Ascending aorta (tissue), 2 donors: ENCODE measurements around the gene METTL24. TPM values are rescaled to one million over a fixed set of nuclear protein-coding genes. Genes with fewer than 3 reads are reported as not detected.
"Not testable (repeated sequence)": the region's sequence is repeated elsewhere in the genome, so short reads cannot be mapped to it uniquely, and the experiment has no call there.

Experiments used
- DNase-seq, 2 donors: peaks; one replicate each; pipeline ENCODE4 v3.0.0-alpha.2; 2019; ENCODE audit warnings: low spot score in 2 of 2
- H3K27ac ChIP-seq, 2 donors: fragments of 200-600 bp; sonication (generic); one replicate each; pipeline ENCODE4 v1.5.1; 2016 to 2017; ENCODE audit warnings: mild to moderate bottlenecking in 1 of 2
- H3K27me3 ChIP-seq: fragments of 200-600 bp; sonication (generic); one replicate; pipeline ENCODE4 v1.5.1; 2017
- H3K36me3 ChIP-seq, 2 donors: fragments of 200-600 bp; sonication (generic); one replicate each; pipeline ENCODE4 v1.5.1; 2016
- H3K4me1 ChIP-seq, 2 donors: fragments of 200-600 bp; sonication (generic); one replicate each; pipeline ENCODE4 v1.5.1; 2016 to 2017; ENCODE audit warnings: mild to moderate bottlenecking in 1 of 2
- H3K4me3 ChIP-seq, 2 donors: fragments of 200-600 bp; sonication (generic); one replicate each; pipeline ENCODE4 v1.5.1; 2016 to 2017; ENCODE audit warnings: mild to moderate bottlenecking in 1 of 2
- H3K9me3 ChIP-seq, 2 donors: fragments of 200-600 bp; sonication (generic); one replicate each; pipeline ENCODE4 v1.5.1; 2016
- intact Hi-C: fragments of 100-400 bp; cut with DNase I; formaldehyde crosslinking; loops from one replicate; pipeline ENCODE4 v1.15.1; 2023
- total RNA-seq: library from RNA; depleted of rRNA; stranded (reverse); fragments of >200 nt; gene quantifications from one replicate; pipeline ENCODE4 v1.1.0, GENCODE V29; 2016
- TF ChIP-seq, protein P1 (sequence below), 3 experiments: fragments of 200-600 bp in 2 of 3; fragments of 450-650 bp in 1 of 3; sonication (generic) in 2 of 3; IDR thresholded peaks; one replicate each; pipeline ENCODE4 v1.5.1; 2016 to 2019; ENCODE audit warnings: antibody characterized with exemption in 3 of 3, mild to moderate bottlenecking in 1 of 3, moderate library complexity in 1 of 3

Gene METTL24
- total RNA-seq, 1 donor from 2014 or later: 2.0 TPM

GRCh38 chr6:110246900-110247546 is 111.1 kb downstream of the METTL24 start:
- intact Hi-C loops: no loop called here

GRCh38 chr6:110246378-110246777 is 111.8 kb downstream of the METTL24 start:
- peaks cover 0 to 8% of the 10 kb centered on the region in 2 donors for H3K36me3 ChIP-seq
- intact Hi-C loops: no loop called here
- H3K4me3 ChIP-seq: no peak overlapping the region
- H3K9me3 ChIP-seq: no peaks in the 10 kb centered on the region
- H3K27ac ChIP-seq: no peak overlapping the region
- H3K27me3 ChIP-seq: no peaks in the 10 kb centered on the region
- TF ChIP-seq, protein P1, sequence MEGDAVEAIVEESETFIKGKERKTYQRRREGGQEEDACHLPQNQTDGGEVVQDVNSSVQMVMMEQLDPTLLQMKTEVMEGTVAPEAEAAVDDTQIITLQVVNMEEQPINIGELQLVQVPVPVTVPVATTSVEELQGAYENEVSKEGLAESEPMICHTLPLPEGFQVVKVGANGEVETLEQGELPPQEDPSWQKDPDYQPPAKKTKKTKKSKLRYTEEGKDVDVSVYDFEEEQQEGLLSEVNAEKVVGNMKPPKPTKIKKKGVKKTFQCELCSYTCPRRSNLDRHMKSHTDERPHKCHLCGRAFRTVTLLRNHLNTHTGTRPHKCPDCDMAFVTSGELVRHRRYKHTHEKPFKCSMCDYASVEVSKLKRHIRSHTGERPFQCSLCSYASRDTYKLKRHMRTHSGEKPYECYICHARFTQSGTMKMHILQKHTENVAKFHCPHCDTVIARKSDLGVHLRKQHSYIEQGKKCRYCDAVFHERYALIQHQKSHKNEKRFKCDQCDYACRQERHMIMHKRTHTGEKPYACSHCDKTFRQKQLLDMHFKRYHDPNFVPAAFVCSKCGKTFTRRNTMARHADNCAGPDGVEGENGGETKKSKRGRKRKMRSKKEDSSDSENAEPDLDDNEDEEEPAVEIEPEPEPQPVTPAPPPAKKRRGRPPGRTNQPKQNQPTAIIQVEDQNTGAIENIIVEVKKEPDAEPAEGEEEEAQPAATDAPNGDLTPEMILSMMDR (IDR thresholded peaks at IDR 0.05): no peak
- no peaks in the 10 kb centered on the region for H3K4me1 ChIP-seq
- no peak for DNase-seq

More at GRCh38 chr6:110246900-110247546, 111.1 kb downstream of the METTL24 start:
- DNase-seq: no peak
- H3K9me3 ChIP-seq: no peaks in the 10 kb centered on the region
- H3K36me3 ChIP-seq: peaks cover 0 to 8% of the 10 kb centered on the region in 2 donors
- no peaks in the 10 kb centered on the region for H3K4me1 ChIP-seq
- no peak overlapping the region for H3K27ac ChIP-seq
- no peaks in the 10 kb centered on the region for H3K27me3 ChIP-seq
- no peak overlapping the region for H3K4me3 ChIP-seq
- TF ChIP-seq, protein P1 (IDR thresholded peaks at IDR 0.05): no peak

DNA sequence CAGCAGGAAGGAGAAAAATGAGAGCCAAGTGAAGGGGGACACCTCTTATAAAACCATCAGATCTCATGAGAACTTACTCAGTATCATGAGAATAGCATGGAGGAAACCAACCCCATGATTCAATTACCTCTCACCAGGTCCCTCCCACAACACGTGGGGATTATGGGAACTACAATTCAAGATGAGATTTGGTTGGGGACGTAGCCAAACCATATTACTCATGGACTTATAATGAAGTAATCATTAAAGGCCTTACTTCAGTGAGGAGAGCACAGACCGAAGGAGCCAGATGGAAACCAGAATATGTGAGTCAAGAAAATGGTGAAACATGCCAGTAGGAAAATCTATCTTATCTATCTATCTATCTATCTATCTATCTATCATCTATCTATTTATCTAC is 113.5 kb downstream of the METTL24 start:
- H3K27ac ChIP-seq, H3K9me3 ChIP-seq, H3K4me3 ChIP-seq, DNase-seq, H3K4me1 ChIP-seq, H3K27me3 ChIP-seq, intact Hi-C loops, H3K36me3 ChIP-seq: not testable (repeated sequence)

GRCh38 chr6:110239526-110240274 is 118.4 kb downstream of the METTL24 start:
- intact Hi-C loops: no loop called here

GRCh38 chr6:110236007-110236406 is 122.1 kb downstream of the METTL24 start:
- H3K27me3 ChIP-seq, intact Hi-C loops, H3K4me3 ChIP-seq, H3K4me1 ChIP-seq, DNase-seq, H3K9me3 ChIP-seq, H3K27ac ChIP-seq: not testable (repeated sequence)
- H3K36me3 ChIP-seq: peaks cover 0 to 11% of the 10 kb centered on the region in 2 donors

More at GRCh38 chr6:110239526-110240274, 118.4 kb downstream of the METTL24 start:
- no peaks in the 10 kb centered on the region for H3K27me3 ChIP-seq
- peaks cover 0 to 13% of the 10 kb centered on the region in 2 donors for H3K36me3 ChIP-seq
- no peaks in the 10 kb centered on the region for H3K9me3 ChIP-seq
- TF ChIP-seq, protein P1 (IDR thresholded peaks at IDR 0.05): no peak
- H3K4me1 ChIP-seq: no peaks in the 10 kb centered on the region
- DNase-seq: no peak
- H3K4me3 ChIP-seq: no peak overlapping the region
- H3K27ac ChIP-seq: no peak overlapping the region

- no peak for DNase-seq
- Histone ChIP-seq H3K27me3 (no peaks in the 10 kb centered on the region), H3K4me3 (peak overlapping the region in 1 of 2 donors; percentile 20), H3K36me3 (peaks cover 0 to 23% of the 10 kb centered on the region in 2 donors), H3K4me1 (peaks cover 0 to 3% of the 10 kb centered on the region in 2 donors), H3K9me3 (no peaks in the 10 kb centered on the region), H3K27ac (peak overlapping the region in 1 of 2 donors; percentile 24)
- intact Hi-C loops: no loop called here
- TF ChIP-seq, protein P1 (IDR thresholded peaks at IDR 0.05): no peak
These were observed 124.3 kb downstream of the METTL24 start for GRCh38 chr6:110233770-110234374.
